Omental fat pad (tissue), 4 donors: ENCODE data around the gene LIMA1. TPM values are rescaled to one million over a fixed set of nuclear protein-coding genes. Genes with fewer than 3 reads are reported as not detected.
"Not testable (repeated sequence)": the region's sequence is repeated elsewhere in the genome, so short reads cannot be mapped to it uniquely, and the experiment has no call there.

Source experiments
- ATAC-seq: fragments of 150-250 bp; one replicate; pipeline ENCODE4 v1.9.1; 2016; ENCODE audit warnings: mild to moderate bottlenecking, moderate library complexity; ENCODE audit not compliant: low FRiP score
- DNase-seq: peaks from one replicate; pipeline ENCODE4 v3.0.0-alpha.2; 2019; ENCODE audit warnings: low spot score
- total RNA-seq, 4 donors: library from RNA; depleted of rRNA; stranded (reverse); fragments of >200 nt; gene quantifications; one replicate each; pipeline ENCODE4 v1.1.0, GENCODE V29; 2016
- TF ChIP-seq, protein P1 (sequence below), 3 donors: fragments of 450-650 bp; IDR thresholded peaks; one replicate each; pipeline ENCODE4 v1.5.1; 2016 to 2017; ENCODE audit warnings: antibody characterized with exemption in 3 of 3, mild to moderate bottlenecking in 3 of 3, moderate library complexity in 2 of 3

LIMA1 gene
- total RNA-seq, 4 donors from 2014 or later = 129 to 319 (median 176) TPM

DNA sequence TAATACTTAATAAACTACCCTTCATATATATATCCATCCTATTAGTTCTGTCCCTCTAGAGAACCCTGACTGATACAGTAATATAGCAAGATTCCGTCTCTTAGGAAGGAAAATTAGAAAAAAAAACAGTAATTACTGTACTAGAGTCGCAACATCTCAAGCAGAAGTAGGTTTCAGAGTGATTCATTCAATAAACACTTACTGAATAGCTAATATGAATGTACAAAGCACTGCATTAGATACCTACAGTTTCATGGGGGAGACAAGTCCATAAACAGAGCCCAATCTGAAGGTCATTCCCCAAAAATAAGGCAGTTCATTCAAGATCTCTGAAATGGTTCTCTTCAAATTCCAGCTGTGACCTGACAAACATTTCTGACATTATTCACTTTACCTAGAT lies 126.1 kb downstream of the LIMA1 start:
- TF ChIP-seq, protein P1, sequence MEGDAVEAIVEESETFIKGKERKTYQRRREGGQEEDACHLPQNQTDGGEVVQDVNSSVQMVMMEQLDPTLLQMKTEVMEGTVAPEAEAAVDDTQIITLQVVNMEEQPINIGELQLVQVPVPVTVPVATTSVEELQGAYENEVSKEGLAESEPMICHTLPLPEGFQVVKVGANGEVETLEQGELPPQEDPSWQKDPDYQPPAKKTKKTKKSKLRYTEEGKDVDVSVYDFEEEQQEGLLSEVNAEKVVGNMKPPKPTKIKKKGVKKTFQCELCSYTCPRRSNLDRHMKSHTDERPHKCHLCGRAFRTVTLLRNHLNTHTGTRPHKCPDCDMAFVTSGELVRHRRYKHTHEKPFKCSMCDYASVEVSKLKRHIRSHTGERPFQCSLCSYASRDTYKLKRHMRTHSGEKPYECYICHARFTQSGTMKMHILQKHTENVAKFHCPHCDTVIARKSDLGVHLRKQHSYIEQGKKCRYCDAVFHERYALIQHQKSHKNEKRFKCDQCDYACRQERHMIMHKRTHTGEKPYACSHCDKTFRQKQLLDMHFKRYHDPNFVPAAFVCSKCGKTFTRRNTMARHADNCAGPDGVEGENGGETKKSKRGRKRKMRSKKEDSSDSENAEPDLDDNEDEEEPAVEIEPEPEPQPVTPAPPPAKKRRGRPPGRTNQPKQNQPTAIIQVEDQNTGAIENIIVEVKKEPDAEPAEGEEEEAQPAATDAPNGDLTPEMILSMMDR (IDR thresholded peaks at IDR 0.05) = no peak
- ATAC-seq = no peak
- DNase-seq = no peak

DNA sequence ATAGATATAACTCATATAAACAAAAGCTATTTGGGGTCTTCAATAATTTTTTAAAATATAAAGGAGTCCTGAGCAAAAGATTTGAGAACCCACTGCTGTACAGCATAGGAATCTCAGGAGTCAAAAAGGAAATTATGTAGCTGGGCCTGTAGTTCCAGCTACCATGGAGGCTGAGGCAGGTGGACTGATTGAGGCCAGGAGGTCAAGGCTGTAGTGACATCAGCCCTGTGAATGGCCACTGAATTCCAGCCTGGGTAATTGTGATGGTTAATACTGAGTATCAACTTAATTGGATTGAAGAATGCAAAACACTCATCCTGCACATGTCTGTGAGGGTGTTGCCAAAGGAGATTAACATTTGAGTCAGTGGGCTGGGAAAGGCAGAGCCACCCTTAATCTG lies 126.7 kb downstream of the LIMA1 start:
- DNase-seq = no peak
- no peak for ATAC-seq
- TF ChIP-seq, protein P1 (IDR thresholded peaks at IDR 0.05) = no peak

DNA sequence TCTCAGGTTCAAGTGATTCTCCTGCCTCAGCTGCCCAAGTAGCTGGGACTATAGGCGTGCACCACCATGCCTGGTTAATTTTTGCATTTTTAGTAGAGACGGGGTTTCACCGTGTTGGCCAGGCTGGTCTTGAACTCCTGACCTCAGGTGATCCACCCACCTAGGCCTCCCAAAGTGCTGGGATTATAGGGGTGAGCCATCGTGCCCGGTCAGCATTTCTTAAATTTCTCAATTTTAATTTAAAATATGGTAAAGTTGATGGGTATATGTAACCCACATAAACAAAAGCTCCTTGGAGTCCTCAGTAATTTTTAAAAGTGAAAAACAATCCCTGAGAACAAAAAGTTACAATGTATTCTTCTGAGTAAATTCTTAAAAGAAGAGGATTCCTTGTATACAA lies 128.4 kb downstream of the LIMA1 start:
- not testable (repeated sequence) for ATAC-seq, DNase-seq

DNA sequence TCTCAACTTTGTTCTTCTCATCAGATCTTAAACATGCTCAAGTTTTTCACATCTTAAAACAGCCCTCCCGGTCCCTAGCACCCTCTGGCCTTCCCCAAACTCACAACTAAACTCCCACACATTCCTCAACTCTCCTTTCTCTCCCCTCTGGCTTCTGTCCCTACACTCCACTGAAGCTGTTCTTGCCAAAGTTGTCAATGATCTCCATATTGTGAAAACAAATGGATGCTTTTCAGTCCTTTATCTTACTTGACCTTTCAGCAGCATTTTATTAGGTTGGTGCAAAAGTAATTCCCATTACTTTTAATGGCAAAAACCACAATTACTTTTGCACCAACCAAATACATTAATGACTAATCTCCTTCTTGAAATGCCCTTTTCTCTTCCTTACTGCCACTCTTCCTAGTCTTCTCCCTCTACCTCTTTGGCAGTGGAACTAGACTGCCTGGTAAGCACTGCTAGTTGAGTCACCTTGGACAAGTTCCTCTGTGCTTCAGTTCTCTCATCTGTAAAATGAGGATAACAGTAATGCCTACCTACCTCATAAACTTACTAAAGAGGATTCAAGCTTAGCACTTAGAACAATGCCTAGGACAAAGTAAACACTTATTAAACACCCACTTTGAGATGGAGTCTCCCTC lies 132.2 kb downstream of the LIMA1 start:
- TF ChIP-seq, protein P1 (IDR thresholded peaks at IDR 0.05) = no peak
- DNase-seq (no peak), ATAC-seq (peak; percentile 87)

DNA sequence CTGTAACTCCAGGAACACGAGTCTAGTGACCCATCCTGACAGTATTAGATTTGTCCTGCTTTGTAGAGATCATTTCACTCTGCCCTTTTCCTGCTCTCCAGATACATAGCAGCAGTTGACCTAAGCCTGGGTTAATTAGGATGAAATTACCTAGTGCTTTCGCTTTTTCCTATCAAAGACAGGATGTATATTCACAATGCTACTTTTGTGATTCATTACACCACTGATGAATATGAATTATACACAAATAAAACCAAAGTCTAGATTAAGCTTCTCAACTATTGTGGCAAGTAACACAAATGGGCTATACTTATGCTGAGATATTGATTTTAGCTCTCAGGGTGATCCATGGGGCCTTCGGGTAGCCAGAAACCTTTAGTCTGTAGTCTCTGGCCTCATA lies 134.0 kb downstream of the LIMA1 start:
- TF ChIP-seq, protein P1 (IDR thresholded peaks at IDR 0.05) = no peak
- ATAC-seq (no peak), DNase-seq (no peak)

DNA sequence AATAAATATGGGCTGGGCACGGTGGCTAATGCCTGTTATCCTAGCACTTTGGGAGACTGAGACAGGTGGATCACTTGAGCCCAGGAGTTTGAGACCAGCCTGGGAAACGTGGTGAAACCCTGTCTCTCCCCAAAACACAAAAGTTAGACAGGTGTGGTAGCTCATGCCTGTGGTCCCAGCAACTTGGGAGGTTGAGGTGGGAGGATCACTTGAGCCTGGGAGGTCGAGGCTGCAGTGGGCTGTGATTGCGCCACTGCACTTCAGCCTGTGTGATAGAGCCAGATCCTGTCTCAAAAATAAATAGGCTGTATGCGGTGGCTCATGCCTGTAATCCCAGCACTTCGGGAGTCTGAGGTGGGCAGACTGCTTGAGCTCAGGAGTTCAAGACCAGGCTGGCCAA lies 135.3 kb downstream of the LIMA1 start:
- not testable (repeated sequence) for DNase-seq, ATAC-seq

DNA sequence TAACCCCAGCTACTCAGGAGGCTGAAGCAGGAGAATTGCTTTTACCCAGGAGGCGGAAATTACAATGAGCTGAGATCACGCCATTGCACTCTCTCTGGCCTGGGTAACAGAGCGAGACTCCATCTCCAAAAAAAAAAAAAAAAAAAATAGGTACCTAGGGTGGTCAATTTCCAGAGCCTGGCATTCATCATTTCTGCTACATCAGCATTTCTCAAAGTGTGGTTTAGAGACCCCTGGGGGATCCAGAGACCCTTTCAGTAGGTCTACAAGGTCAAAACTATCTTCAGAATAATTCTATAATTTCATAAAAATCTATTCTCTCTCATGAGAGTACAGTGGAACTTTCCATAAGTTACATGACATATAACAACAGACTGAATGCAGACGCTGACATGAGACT lies 136.0 kb downstream of the LIMA1 start:
- TF ChIP-seq, protein P1 (IDR thresholded peaks at IDR 0.05) = no peak
- DNase-seq = no peak

DNA sequence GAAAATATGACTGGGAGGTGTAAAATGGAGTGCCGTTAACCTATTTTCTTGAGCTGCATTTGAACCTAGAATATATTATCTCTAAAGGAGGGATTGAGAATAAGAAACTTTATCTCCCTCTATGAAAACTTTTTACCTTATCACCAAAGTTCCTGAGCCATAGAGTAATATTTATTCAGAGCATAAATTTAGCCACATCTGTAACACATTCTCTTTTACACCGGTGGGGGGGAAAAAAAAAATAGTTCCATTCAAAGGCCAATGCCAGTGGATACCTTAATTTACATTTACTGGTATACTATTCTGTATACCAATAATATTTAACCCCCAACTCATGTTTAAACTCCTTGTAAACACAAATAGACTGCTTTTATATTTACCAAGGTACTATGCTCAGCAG lies 137.9 kb downstream of the LIMA1 start:
- TF ChIP-seq, protein P1 (IDR thresholded peaks at IDR 0.05) = no peak
- ATAC-seq (no peak), DNase-seq (no peak)

More for the DNA sequence above, 136.0 kb downstream of the LIMA1 start:
- ATAC-seq = no peak
